Uterus (tissue), 2 donors: ENCODE measurements around the gene HCAR1.
"Not testable (repeated sequence)": the region's sequence is repeated elsewhere in the genome, so short reads cannot be mapped to it uniquely, and the experiment has no call there.

Experiments
- POLR2A ChIP-seq, 2 donors: fragments of 450-650 bp; IDR thresholded peaks; one replicate each; pipeline ENCODE4 v1.6.1; 2016; ENCODE audit warnings: antibody characterized with exemption in 2 of 2, mild to moderate bottlenecking in 1 of 2, moderate library complexity in 1 of 2
- TF ChIP-seq, protein P1 (sequence below), 4 experiments: fragments of 200-600 bp in 2 of 4; fragments of 450-650 bp in 2 of 4; sonication (generic) in 2 of 4; IDR thresholded peaks; one replicate each; pipeline ENCODE4 v1.5.1; 2016 to 2019; ENCODE audit warnings: antibody characterized with exemption in 4 of 4, mild to moderate bottlenecking in 2 of 4, moderate library complexity in 1 of 4

GRCh38 chr12:122696922-122697321, 33.7 kb downstream of the HCAR1 start:
- TF ChIP-seq, protein P1, sequence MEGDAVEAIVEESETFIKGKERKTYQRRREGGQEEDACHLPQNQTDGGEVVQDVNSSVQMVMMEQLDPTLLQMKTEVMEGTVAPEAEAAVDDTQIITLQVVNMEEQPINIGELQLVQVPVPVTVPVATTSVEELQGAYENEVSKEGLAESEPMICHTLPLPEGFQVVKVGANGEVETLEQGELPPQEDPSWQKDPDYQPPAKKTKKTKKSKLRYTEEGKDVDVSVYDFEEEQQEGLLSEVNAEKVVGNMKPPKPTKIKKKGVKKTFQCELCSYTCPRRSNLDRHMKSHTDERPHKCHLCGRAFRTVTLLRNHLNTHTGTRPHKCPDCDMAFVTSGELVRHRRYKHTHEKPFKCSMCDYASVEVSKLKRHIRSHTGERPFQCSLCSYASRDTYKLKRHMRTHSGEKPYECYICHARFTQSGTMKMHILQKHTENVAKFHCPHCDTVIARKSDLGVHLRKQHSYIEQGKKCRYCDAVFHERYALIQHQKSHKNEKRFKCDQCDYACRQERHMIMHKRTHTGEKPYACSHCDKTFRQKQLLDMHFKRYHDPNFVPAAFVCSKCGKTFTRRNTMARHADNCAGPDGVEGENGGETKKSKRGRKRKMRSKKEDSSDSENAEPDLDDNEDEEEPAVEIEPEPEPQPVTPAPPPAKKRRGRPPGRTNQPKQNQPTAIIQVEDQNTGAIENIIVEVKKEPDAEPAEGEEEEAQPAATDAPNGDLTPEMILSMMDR (IDR thresholded peaks at IDR 0.05) = not testable (repeated sequence)
- TF ChIP-seq POLR2A (IDR thresholded peaks at IDR 0.05) = not testable (repeated sequence)
